H1 (cell line): ENCODE measurements around the gene SMARCC1. TPM values are rescaled to one million over a fixed set of nuclear protein-coding genes. Genes with fewer than 3 reads are reported as not detected.

Experiments used
- CTCF ChIA-PET: fragments of 300-600 bp; sonication (Branson Sonifier 250); formaldehyde crosslinking; loops from one replicate; lab custom pipeline; 2021; ENCODE audit not compliant: partially characterized antibody; lab: Charles Lee
- POLR2A ChIA-PET: fragments of 300-600 bp; sonication (Branson Sonifier 250); formaldehyde crosslinking; loops from one replicate; lab custom pipeline; 2021; ENCODE audit warnings: inconsistent platforms; ENCODE audit not compliant: partially characterized antibody; lab: Charles Lee
- DNase-seq, 2 experiments: peaks; one replicate each; pipeline versions ENCODE4 v3.0.0 to v3.0.0-alpha.2; 2010 to 2022; ENCODE audit warnings: low spot score in 2 of 2, low read depth in 1 of 2, mixed read lengths in 1 of 2
- FAIRE-seq: peaks from 2 replicates; lab custom pipeline; 2011; peaks lifted over from hg19 to GRCh38; lab: Jason Lieb, UNC
- H2AFZ ChIP-seq: 2 replicates; pipeline ENCODE4 v1.8.1; 2012; ENCODE audit warnings: low read length, inconsistent platforms
- H2AK5ac ChIP-seq: 2 replicates; pipeline ENCODE4 v1.6.1; 2013; ENCODE audit warnings: low read depth, low read length
- H2BK120ac ChIP-seq: replicated peaks from 2 replicates; pipeline ENCODE3; 2013; ENCODE audit warnings: low read depth, low read length, inconsistent platforms
- H2BK12ac ChIP-seq: 2 replicates; pipeline ENCODE4 v1.6.1; 2013; ENCODE audit warnings: low read depth, low read length
- H2BK15ac ChIP-seq: 2 replicates; pipeline ENCODE4 v1.6.1; 2013; ENCODE audit warnings: low read length
- H2BK20ac ChIP-seq: 2 replicates; pipeline ENCODE4 v1.6.1; 2013; ENCODE audit warnings: low read length
- H2BK5ac ChIP-seq: 2 replicates; pipeline ENCODE4 v1.6.1; 2013; ENCODE audit warnings: low read depth, low read length
- H3K14ac ChIP-seq: 2 replicates; pipeline ENCODE4 v1.6.1; 2013; ENCODE audit warnings: inconsistent platforms; ENCODE audit not compliant: insufficient read length
- H3K18ac ChIP-seq: 2 replicates; pipeline ENCODE4 v1.6.1; 2013; ENCODE audit warnings: low read length; ENCODE audit errors: extremely low read depth
- H3K23ac ChIP-seq: 2 replicates; pipeline ENCODE4 v1.6.1; 2013; ENCODE audit warnings: inconsistent platforms; ENCODE audit not compliant: insufficient read length
- H3K23me2 ChIP-seq: 2 replicates; pipeline ENCODE4 v1.6.1; 2013; ENCODE audit warnings: low read depth, low read length
- H3K27ac ChIP-seq: 2 replicates; pipeline ENCODE4 v1.6.1; 2011; ENCODE audit warnings: low read depth, low read length, inconsistent platforms
- H3K27me3 ChIP-seq, 4 experiments: replicated peaks in 1 of 4; 1 replicate in 1 of 4; 2 replicates in 3 of 4; pipeline versions ENCODE4 v1.6.1 to v1.8.1; 2011 to 2013; ENCODE audit warnings: low read length in 3 of 4, mild to moderate bottlenecking in 3 of 4, inconsistent platforms in 2 of 4, mixed read lengths in 2 of 4, moderate library complexity in 1 of 4; ENCODE audit not compliant: control insufficient read depth in 3 of 4, insufficient read depth in 3 of 4; ENCODE audit errors: extremely low read depth in 1 of 4
- H3K36me3 ChIP-seq, 4 experiments: 2 replicates each; pipeline versions ENCODE4 v1.6.1 to v1.8.1; 2011 to 2013; ENCODE audit warnings: mild to moderate bottlenecking in 4 of 4, low read length in 3 of 4, moderate library complexity in 2 of 4, control low read depth in 1 of 4, inconsistent platforms in 1 of 4; ENCODE audit not compliant: insufficient read depth in 4 of 4, control insufficient read depth in 2 of 4
- H3K4ac ChIP-seq: replicated peaks from 2 replicates; pipeline ENCODE3; 2013; ENCODE audit warnings: low read length, low read depth, mixed read lengths, inconsistent platforms; ENCODE audit not compliant: insufficient read length
- H3K4me1 ChIP-seq, 4 experiments: replicated peaks in 1 of 4; 1 replicate in 1 of 4; 2 replicates in 3 of 4; pipeline versions ENCODE4 v1.6.1 to v1.8.1; 2011 to 2013; ENCODE audit warnings: low read length in 3 of 4, inconsistent platforms in 2 of 4, mixed read lengths in 1 of 4; ENCODE audit not compliant: insufficient read depth in 4 of 4, control insufficient read depth in 3 of 4
- H3K4me2 ChIP-seq, 2 experiments: 2 replicates each; pipeline versions ENCODE4 v1.6.1 to v1.8.1; 2011 to 2013; ENCODE audit warnings: low read depth in 2 of 2, low read length in 2 of 2, control low read depth in 1 of 2, inconsistent platforms in 1 of 2, mild to moderate bottlenecking in 1 of 2; ENCODE audit not compliant: insufficient read depth in 1 of 2
- H3K4me3 ChIP-seq, 4 experiments: fragments of 200-600, 300-600 bp in 1 of 4; sonication (generic), shearing (Covaris generic), sonication (Bioruptor Twin) in 1 of 4; 2 replicates each; pipeline versions ENCODE4 v1.5.1 to v1.8.1; 2011 to 2016; ENCODE audit warnings: low read length in 4 of 4, low read depth in 3 of 4, control low read depth in 2 of 4, inconsistent platforms in 2 of 4, mild to moderate bottlenecking in 2 of 4, mixed read lengths in 1 of 4, moderate library complexity in 1 of 4; ENCODE audit not compliant: insufficient read depth in 2 of 4; ENCODE audit errors: extremely low read depth in 1 of 4
- H3K56ac ChIP-seq: replicated peaks from 2 replicates; pipeline ENCODE3; 2013; ENCODE audit warnings: low read depth, mild to moderate bottlenecking, mixed read lengths, low read length, inconsistent platforms; ENCODE audit not compliant: insufficient read length
- H3K79me1 ChIP-seq: 2 replicates; pipeline ENCODE4 v1.6.1; 2013; ENCODE audit warnings: low read depth, low read length, control low read depth
- H3K79me2 ChIP-seq, 2 experiments: 2 replicates each; pipeline versions ENCODE4 v1.6.1 to v1.8.1; 2012 to 2013; ENCODE audit warnings: low read length in 2 of 2, mild to moderate bottlenecking in 2 of 2, inconsistent platforms in 1 of 2; ENCODE audit not compliant: insufficient read depth in 2 of 2, control insufficient read depth in 1 of 2
- H3K9ac ChIP-seq, 4 experiments: replicated peaks in 1 of 4; 1 replicate in 1 of 4; 2 replicates in 3 of 4; pipeline versions ENCODE4 v1.6.1 to v1.8.1; 2011 to 2013; ENCODE audit warnings: low read depth in 3 of 4, low read length in 3 of 4, control low read depth in 2 of 4, mild to moderate bottlenecking in 2 of 4, moderate library complexity in 2 of 4, inconsistent platforms in 1 of 4; ENCODE audit errors: extremely low read depth in 1 of 4
- H3K9me3 ChIP-seq, 2 experiments: 2 replicates each; pipeline versions ENCODE4 v1.6.1 to v1.8.1; 2012 to 2013; ENCODE audit warnings: mild to moderate bottlenecking in 2 of 2, moderate library complexity in 2 of 2, control low read depth in 1 of 2, inconsistent platforms in 1 of 2, low read depth in 1 of 2, low read length in 1 of 2, mixed read lengths in 1 of 2; ENCODE audit not compliant: insufficient read depth in 2 of 2
- H4K20me1 ChIP-seq, 2 experiments: replicated peaks in 1 of 2; 2 replicates each; pipeline versions ENCODE3 to v1.8.1; 2011 to 2013; ENCODE audit warnings: inconsistent platforms in 2 of 2, low read length in 2 of 2, mild to moderate bottlenecking in 1 of 2; ENCODE audit not compliant: insufficient read depth in 2 of 2, control insufficient read depth in 1 of 2
- H4K5ac ChIP-seq: 2 replicates; pipeline ENCODE4 v1.6.1; 2013; ENCODE audit warnings: low read length, low read depth, mixed read lengths, inconsistent platforms; ENCODE audit not compliant: insufficient read length
- H4K8ac ChIP-seq: 2 replicates; pipeline ENCODE4 v1.8.0; 2013; ENCODE audit warnings: mild to moderate bottlenecking, moderate library complexity, low read length, inconsistent platforms; ENCODE audit not compliant: insufficient read depth; ENCODE audit errors: extremely low read depth
- H4K91ac ChIP-seq: replicated peaks from 2 replicates; pipeline ENCODE3; 2013; ENCODE audit warnings: low read length, mixed read lengths, inconsistent platforms; ENCODE audit not compliant: insufficient read length
- CHD2 ChIP-seq: IDR thresholded peaks from 2 replicates; pipeline ENCODE4 v1.6.1; 2012; ENCODE audit warnings: low read length, improper control_type of control experiment
- EZH2 ChIP-seq: fragments of 200-600 bp; sonication (generic); IDR thresholded peaks from 2 replicates; pipeline ENCODE4 v1.7.1; 2012; ENCODE audit warnings: low read depth, mild to moderate bottlenecking, moderate library complexity, low read length, inconsistent platforms; ENCODE audit not compliant: severe bottlenecking
- JUN ChIP-seq: IDR thresholded peaks from 2 replicates; pipeline ENCODE4 v1.6.1; 2011; ENCODE audit warnings: low read depth, mild to moderate bottlenecking, improper control_type of control experiment, low read length
- KDM4A ChIP-seq: IDR thresholded peaks from one replicate; pipeline ENCODE4 v1.7.1; 2012; ENCODE audit warnings: low read depth, mild to moderate bottlenecking, moderate library complexity, low read length, inconsistent platforms; ENCODE audit not compliant: severe bottlenecking
- POU5F1 ChIP-seq: IDR thresholded peaks from 2 replicates; pipeline ENCODE4 v1.6.1; 2011; ENCODE audit warnings: low read depth, mild to moderate bottlenecking, low read length, moderate library complexity
- SAP30 ChIP-seq: fragments of 300-600 bp; sonication (generic); IDR thresholded peaks from 2 replicates; pipeline ENCODE4 v1.7.1; 2012; ENCODE audit warnings: low read length, moderate library complexity, mild to moderate bottlenecking, inconsistent platforms; ENCODE audit not compliant: insufficient read depth, insufficient replicate concordance
- SP1 ChIP-seq: IDR thresholded peaks from 2 replicates; pipeline ENCODE4 v1.6.1; 2011; ENCODE audit warnings: low read depth, low read length
- TBP ChIP-seq: IDR thresholded peaks from 2 replicates; pipeline ENCODE4 v1.6.1; 2011; ENCODE audit warnings: low read depth, low read length, improper control_type of control experiment
- WGBS, 2 experiments: shearing (Covaris generic) in 1 of 2; methylation state at CpG; one replicate each; pipeline versions ENCODE4 v1.1.6 to v1.1.7; 2013 to 2015; ENCODE audit warnings: low lambda C conversion rate in 2 of 2, mixed read lengths in 2 of 2, inconsistent platforms in 1 of 2, low coverage in 1 of 2, missing lambda C conversion rate in 1 of 2; ENCODE audit not compliant: insufficient replicate concordance in 2 of 2, insufficient coverage in 1 of 2, insufficient read length in 1 of 2; ENCODE audit errors: extremely low coverage in 1 of 2, missing lambda C conversion rate in 1 of 2; 5-methylcytosine and 5-hydroxymethylcytosine counted together
- polyA plus RNA-seq, 7 experiments: library from polyadenylated mRNA; depleted of rRNA in 3 of 7; stranded (reverse) in 5 of 7; unstranded in 2 of 7; fragments of >200 nt in 5 of 7; fragments of 200-250 nt in 2 of 7; gene quantifications; 1 replicate in 5 of 7; 2 replicates in 1 of 7; 4 replicates in 1 of 7; pipeline versions ENCODE4 v1.2.1 to v1.2.3, GENCODE V29; 2011 to 2013; ENCODE audit warnings: missing spikeins in 2 of 7, mixed read lengths in 2 of 7
- total RNA-seq: library from RNA; stranded (reverse); fragmentation: NEBNext Ultra II Directional; extraction: Animal tissue kit (Norgen Biotek cat#: 25700); gene quantifications from 2 replicates; pipeline ENCODE4 v1.2.1, GENCODE V29; 2021

The SMARCC1 gene
- total and polyA plus RNA-seq, 2 of the 8 experiments (the other 6 are each of a cell fraction or from before 2014, with no cell fraction given), result 64.1 to 335 TPM

- peaks cover 0 to 34% of the 10 kb centered on the region in 2 experiments; a peak in 2 of 4 replicates for H3K79me2 ChIP-seq
- H3K9ac ChIP-seq, result no peak overlapping the region
- no peak overlapping the region for H3K4ac ChIP-seq
- H3K14ac ChIP-seq, result no peak overlapping the region
- no peak overlapping the region for H4K91ac ChIP-seq
- H3K27me3 ChIP-seq, result no peaks in the 10 kb centered on the region
- FAIRE-seq, result no peak
- H2BK12ac ChIP-seq, result no peak overlapping the region
- H3K18ac ChIP-seq, result no peak overlapping the region
- H3K27ac ChIP-seq, result no peak overlapping the region
- H3K23ac ChIP-seq, result no peak overlapping the region
- no peak overlapping the region for H2BK120ac ChIP-seq
- POLR2A ChIA-PET, result no interaction called here
- peaks cover 36 to 88% (median 70%) of the 10 kb centered on the region in 4 experiments for H3K36me3 ChIP-seq
- no peaks in the 10 kb centered on the region for H3K9me3 ChIP-seq
- DNase-seq, result no peak
- H4K8ac ChIP-seq, result no peak overlapping the region
- no peak overlapping the region for H4K5ac ChIP-seq
- no peak overlapping the region for H2BK5ac ChIP-seq
- CTCF ChIA-PET, result interaction anchor here (1.3 kb wide), 1 partner anchor 28 kb away, joined by 6 read pairs; no protein-coding TSS in a partner anchor
- peaks cover 3% of the 10 kb centered on the region in 2 experiments for H4K20me1 ChIP-seq
- no peak for TF ChIP-seq KDM4A
- no peak for TF ChIP-seq SAP30
- TF ChIP-seq TBP, result no peak
- no peak for TF ChIP-seq JUN
- TF ChIP-seq POU5F1, result no peak
- no peak for TF ChIP-seq CHD2
- TF ChIP-seq EZH2, result no peak
- TF ChIP-seq SP1, result no peak
- no peaks in the 10 kb centered on the region; the same call in 1 of the 2 replicates for H3K23me2 ChIP-seq
- no peaks in the 10 kb centered on the region for H3K4me1 ChIP-seq
- no peak overlapping the region for H2AFZ ChIP-seq
- no peak overlapping the region for H3K4me2 ChIP-seq
- H3K79me1 ChIP-seq, result no peaks in the 10 kb centered on the region
- H3K4me3 ChIP-seq, result no peak overlapping the region
- no peak overlapping the region for H2AK5ac ChIP-seq
- H2BK20ac ChIP-seq, result no peak overlapping the region
- no peak overlapping the region for H3K56ac ChIP-seq
- no peak overlapping the region for H2BK15ac ChIP-seq
- WGBS, 2 experiments, result 91% methylated on average over 3 of the region's 3 CpGs; no CpG with 5 or more reads in 1 of the 2 experiments
Observed at GRCh38 chr3:47711596-47711995, 70.1 kb downstream of the SMARCC1 start.
